LHCN-M2 (cell line): Measurements from ENCODE around the gene SMOC2. TPM values are rescaled to one million over a fixed set of nuclear protein-coding genes. Genes with fewer than 3 reads are reported as not detected.
"Not testable (repeated sequence)": the region's sequence is repeated elsewhere in the genome, so short reads cannot be mapped to it uniquely, and the experiment has no call there.

Source experiments
- DNase-seq: peaks from one replicate; pipeline ENCODE4 v3.0.0-alpha.2; 2012; ENCODE audit warnings: low read depth
- total RNA-seq: library from RNA; depleted of rRNA; stranded (reverse); fragments of >200 nt; gene quantifications from 2 replicates; pipeline ENCODE4 v1.2.3, GENCODE V29; 2014

The SMOC2 gene
- total RNA-seq, 1 experiment from 2014 or later = not detected

DNA sequence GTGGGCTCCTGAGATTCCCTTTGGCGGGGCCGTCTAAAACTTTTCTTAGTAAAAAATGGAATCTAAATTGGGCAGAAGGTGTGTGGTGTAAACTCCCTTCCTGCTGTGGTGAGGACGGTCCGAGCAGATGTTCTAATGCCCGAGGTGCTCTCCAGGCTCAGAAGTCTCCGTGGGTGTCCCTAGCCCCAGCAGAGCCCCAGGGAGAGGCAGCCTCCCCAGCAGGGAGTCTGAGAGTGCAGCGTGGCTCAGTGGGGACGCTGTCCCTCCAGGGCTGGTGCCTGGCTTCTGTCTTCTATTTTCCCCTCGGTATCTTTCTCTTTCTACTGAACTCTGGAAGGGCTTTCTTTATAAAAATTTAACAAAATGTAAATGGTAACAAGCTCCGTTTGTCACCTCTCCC is 208.2 kb downstream of the SMOC2 start:
- DNase-seq = no peak

DNA sequence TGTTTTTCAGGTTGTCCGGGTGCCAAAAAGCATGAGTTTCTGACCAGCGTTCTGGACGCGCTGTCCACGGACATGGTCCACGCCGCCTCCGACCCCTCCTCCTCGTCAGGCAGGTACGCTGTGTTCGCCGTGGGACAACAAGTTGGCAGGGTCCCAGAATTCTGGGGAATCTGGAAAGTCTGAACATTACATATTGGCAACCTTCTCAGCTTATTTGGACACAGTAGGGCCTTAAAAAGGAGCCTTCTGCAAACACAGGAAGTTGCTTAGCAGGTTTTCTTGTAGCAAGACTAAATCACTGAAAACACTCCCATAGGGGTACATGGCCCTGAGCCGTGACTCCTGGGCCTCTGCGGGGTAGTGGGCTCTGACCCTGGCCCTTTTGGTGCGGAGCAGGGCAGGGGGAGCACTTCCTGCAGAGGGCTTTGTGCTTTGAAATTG is 209.7 kb downstream of the SMOC2 start:
- DNase-seq = no peak

DNA sequence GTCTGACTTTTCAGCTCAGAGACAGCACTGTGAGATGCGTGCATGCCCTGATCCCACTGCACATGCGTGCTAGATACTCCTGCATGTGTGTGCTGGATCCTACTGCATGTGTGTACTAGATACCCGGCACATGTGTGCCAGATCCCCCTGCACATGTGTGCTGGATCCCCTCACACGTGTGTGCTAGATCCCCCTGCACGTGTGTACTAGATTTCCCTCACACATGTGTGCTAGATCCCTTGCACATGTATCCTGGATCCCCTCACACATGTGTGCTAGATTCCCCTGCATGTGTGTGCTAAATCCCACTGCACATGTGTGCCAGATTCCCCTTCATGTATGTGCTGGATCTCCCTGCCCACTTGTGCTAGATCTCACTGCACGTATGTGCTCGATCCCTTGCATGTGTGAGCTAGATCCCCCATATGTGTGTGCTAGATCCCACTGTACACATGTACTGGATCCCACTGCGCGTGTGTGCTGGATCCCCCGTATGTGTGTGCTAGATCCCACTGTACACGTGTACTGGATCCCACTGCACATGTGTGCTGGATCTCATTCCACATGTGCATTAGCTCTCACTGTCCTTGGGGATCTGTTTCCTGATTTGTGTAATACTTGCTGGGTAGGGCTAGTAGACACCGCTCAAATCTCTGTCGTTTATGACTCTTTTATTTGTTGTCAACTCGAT is 214.6 kb downstream of the SMOC2 start:
- DNase-seq = no peak

DNA sequence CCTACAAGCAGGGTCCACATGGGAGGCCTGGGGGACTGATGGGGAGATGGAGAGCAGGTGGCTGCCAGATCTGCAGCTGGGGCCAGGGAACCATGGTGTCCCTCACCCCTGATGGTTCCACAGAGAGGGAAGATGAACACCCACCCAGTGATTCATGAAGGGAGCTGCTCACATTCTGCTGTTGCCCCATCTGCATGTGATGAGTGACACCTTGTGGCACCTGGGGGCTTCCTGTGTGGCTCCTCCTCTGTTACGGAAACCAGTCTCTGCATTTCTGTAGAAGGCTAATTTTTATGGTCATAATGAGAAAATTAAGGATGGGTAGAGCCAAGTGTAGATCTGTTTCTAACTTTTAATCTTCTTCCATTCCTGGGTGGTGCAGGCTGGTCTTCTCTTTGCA is 217.1 kb downstream of the SMOC2 start:
- no peak for DNase-seq

DNA sequence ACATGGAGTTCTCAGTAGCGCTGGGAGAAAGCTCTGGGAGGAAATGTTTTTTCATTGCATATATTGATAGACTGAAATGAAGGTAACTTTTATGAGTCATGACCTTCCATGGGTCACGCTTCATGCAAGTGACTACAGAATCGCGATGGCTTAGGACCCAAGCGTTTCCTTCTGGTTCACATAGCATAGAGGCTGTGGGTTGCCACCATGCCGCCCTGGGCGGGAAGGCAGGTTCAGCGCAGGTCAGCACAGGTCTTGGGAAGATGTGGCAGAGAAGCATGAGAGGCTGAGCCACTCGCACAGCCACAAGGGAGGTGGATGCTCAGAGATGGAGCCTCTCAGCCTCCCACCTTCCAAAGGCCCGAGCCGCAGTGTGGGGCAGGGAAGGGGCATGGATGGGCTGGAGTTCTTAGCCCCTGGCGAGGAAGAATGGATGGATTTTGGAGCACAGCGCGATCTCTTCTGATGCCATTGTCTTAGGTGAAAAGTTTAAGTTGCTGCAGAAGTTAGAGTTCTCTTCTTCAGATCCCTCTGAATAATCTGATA is 219.5 kb downstream of the SMOC2 start:
- no peak for DNase-seq

GRCh38 chr6:168662301-168662936 is 221.4 kb downstream of the SMOC2 start:
- no peak for DNase-seq

DNA sequence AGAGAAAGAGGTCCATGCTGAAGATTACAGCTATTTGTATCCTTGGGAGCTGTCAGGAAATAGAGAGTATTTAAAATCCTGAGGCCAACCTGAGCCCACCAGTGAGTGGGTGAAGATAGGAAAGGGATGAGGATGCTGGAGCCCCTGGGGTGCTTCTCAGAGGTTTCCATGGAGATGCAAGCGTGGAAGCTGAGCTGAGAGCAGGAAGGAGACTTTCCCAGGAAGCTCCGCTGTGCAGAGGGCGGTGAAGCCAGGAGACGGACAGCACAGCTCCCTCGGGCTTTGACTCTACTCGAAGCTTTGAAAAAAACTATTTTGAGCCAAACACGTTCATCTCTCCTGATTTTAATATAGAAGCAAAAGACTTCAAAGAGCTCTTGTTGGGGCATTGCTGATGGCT is 222.1 kb downstream of the SMOC2 start:
- no peak for DNase-seq

DNA sequence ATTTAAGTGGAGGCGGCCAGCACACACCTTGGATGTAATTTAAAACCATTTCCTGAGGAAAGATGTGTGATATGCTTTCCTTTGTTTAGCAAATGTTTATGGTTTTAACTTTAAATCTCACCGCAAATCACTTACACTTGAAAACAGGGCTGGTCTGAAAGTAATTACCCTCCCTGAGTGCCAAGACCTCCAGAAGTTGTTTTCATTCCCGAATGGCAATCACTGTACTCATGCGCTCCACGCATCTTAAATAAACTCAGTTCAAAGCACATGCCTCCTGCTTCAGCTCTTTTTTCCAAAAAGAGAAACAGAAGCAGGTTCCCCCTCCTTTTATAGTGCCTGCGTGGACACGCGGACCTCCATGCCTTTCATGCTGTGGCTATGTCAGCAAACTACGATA is 224.0 kb downstream of the SMOC2 start:
- no peak for DNase-seq

DNA sequence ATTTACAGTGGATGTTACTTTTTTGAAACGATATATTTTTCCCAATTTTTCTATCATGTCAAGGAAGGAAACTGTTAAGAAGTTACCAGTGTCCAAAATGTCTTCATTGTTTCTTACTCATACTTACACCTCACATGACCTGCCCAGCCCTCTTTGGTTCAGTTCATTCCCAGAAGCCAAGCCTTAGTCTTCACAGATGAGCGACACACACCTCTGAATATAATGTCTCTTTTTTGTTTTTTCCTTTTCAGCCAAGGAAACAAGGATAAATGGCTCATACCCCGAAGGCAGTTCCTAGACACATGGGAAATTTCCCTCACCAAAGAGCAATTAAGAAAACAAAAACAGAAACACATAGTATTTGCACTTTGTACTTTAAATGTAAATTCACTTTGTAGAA is 225.2 kb downstream of the SMOC2 start:
- no peak for DNase-seq

- no peak for DNase-seq
Observed at GRCh38 chr6:168666699-168667427, 225.9 kb downstream of the SMOC2 start.

DNA sequence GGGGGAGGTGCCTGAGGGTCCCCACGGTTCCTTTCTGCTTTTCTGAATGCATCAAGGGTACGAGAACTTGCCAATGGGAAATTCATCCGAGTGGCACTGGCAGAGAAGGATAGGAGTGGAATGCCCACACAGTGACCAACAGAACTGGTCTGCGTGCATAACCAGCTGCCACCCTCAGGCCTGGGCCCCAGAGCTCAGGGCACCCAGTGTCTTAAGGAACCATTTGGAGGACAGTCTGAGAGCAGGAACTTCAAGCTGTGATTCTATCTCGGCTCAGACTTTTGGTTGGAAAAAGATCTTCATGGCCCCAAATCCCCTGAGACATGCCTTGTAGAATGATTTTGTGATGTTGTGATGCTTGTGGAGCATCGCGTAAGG is 226.4 kb downstream of the SMOC2 start:
- DNase-seq = no peak

- no peak for DNase-seq
Observed at GRCh38 chr6:168670401-168670985, 229.5 kb downstream of the SMOC2 start.

GRCh38 chr6:168671028-168671862 is 230.3 kb downstream of the SMOC2 start:
- DNase-seq = no peak

DNA sequence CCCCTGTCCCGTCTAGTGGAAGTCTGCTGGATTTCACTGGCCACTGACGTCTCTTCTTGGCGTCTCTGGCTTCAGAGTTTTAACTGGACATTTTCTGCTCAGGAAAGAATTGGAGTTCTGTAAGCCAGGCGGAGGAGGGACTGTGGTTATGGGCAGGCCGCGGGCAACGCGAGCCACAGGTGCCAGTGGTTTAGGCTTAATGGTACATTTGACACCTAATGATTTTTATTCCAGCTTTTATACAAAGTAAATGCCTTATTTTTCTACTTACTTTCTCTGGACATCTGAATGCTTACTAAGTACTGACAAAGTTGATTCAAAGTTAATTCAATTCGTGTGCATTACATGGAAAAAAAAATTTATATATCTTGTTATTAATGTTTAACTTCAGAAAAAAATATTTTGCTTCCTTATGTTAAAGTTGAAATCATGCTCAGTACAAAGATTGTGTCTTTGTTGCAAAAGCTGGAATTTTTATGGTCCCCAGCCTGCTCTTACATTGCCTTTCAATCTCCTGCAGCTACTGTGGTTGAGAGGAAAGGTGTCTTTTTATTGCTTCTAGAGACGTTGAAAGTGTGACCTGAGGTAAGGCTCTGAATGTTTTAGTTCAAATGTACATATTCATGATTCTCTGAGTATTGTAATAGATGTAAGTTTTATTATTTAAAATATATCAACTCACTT is 231.0 kb downstream of the SMOC2 start:
- DNase-seq = no peak

- DNase-seq = no peak
Observed at GRCh38 chr6:168674595-168674994, 233.6 kb downstream of the SMOC2 start.

GRCh38 chr6:168675375-168675774 is 234.4 kb downstream of the SMOC2 start:
- no peak for DNase-seq

DNA sequence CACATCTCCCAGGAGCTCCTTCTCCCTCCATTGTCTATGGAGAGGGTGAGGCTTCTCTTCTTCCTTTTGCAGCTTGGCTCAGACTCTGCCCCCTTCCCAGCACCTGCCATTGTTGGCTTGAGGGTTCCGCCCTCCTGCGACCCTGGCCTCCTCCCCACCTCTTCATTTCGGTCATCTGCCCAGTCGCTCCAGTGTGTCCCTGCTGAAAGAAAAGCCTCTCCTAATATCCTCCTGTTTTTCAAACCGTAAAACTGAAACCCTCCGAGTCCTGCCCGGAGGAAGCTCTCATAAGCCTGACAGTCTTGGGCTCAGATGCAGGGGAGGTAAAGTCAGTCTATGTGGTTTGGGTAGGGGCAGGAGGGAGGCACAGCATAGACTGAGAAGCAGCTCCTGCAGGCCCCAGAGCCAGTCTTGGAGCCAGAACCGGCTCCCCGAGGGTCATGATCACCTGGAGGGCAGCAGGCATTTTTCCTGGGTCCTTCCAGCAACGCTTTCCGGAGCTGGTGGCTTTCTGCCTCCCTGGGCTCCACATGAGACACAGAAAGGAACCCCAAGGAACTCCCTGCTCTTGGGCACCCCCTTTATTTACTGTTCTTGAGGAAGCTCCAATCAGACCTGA is 235.1 kb downstream of the SMOC2 start:
- DNase-seq = no peak

DNA sequence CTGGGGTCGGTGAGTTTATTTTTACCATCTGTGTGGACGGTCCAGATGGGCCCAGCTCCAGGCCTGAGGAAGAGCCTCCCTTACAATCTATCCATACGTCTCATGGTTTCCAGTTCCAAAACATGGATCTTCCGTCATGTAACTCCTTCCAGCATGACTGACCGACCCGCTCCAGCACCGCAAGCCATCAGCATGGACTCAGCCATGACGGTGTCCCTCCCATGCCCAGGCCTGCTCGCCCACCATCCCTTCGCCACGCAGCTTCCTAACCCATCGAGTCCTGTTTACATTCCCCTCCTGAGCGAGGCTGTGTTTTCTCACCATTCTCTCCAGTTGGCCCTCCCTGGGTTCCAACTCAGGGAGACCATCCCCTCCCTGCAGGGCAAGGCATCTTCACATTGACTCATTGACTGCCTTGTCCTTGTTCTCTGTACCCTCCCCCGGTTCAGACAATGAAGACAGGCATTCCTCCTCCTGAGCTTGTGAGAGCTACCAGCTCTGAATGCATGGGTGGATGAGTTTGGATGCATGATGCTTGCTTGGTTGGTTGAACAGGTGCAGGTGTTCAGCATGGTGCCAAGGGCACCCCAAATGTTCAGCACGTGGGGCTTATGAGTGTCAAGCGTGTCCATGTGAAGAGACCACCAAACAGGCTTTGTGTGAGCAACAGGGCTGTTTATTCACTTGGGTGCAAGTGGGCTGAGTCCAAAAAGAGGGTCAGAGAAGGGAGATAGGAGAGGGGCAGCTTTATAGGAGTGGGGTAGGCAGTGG is 235.8 kb downstream of the SMOC2 start:
- DNase-seq = no peak

DNA sequence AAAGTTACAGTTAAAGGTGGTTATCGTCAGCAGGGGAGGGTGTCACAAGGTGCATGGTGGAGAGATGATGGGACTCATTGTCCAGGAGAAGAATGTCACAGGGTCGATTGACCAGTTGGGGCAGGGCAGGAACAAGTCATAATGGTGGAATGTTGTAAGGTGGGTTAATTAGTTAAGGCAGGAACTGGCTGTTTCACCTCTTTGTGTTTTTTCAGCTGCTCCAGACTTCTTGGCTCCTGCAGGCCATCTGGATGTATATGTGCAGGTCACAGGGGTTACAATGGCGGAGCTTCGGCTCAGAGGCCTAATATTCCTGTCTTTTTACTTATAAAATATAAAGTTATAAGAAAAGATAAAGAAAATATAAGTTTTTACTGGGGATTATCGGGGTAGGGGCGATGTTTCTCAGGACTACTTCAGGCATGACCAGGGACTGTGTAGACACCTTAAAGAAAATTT is 236.4 kb downstream of the SMOC2 start:
- DNase-seq = not testable (repeated sequence)
